PC-3 (cell line): ENCODE measurements around the gene VPS18. TPM values are rescaled to one million over a fixed set of nuclear protein-coding genes. Genes with fewer than 3 reads are reported as not detected.

Source experiments
- ATAC-seq: fragments of 200-7000 bp; cut with Tn5 transposase; 2 replicates; pipeline ENCODE4 v1.9.1; 2020; ENCODE audit warnings: mild to moderate bottlenecking, moderate library complexity
- BruUV-seq: library from RNA; stranded (reverse); fragments of 400-500 nt; replicated peaks from 2 replicates; lab custom pipeline; 2021; lab: Mats Ljungman, UMichigan
- CTCF ChIA-PET: fragments of 300-600 bp; sonication (Branson Sonifier 250); formaldehyde crosslinking; loops from one replicate; lab custom pipeline; 2022; ENCODE audit warnings: antibody characterized with exemption; lab: Charles Lee
- POLR2A ChIA-PET: fragments of 300-600 bp; sonication (Branson Sonifier 250); formaldehyde crosslinking; loops from one replicate; lab custom pipeline; 2022; ENCODE audit warnings: antibody characterized with exemption; ENCODE audit not compliant: unreplicated experiment; lab: Charles Lee
- DNase-seq: peaks from one replicate; pipeline ENCODE4 v3.0.0-alpha.2; 2015
- H2AFZ ChIP-seq: fragments of 300-600 bp; sonication (generic); 2 replicates; pipeline ENCODE4 v1.6.0; 2016; ENCODE audit warnings: antibody characterized with exemption, low read length
- H3F3A ChIP-seq: fragments of 300-600 bp; sonication (generic); one replicate; pipeline ENCODE4 v1.6.0; 2017; ENCODE audit warnings: antibody characterized with exemption, low read length, control low read depth, mild to moderate bottlenecking; ENCODE audit not compliant: unreplicated experiment
- H3K27ac ChIP-seq: fragments of 300-600 bp; sonication (generic); 2 replicates; pipeline ENCODE4 v1.5.1; 2016; ENCODE audit warnings: mild to moderate bottlenecking, low read length
- H3K27me3 ChIP-seq: fragments of 300-600 bp; sonication (generic); 2 replicates; pipeline ENCODE4 v1.6.1; 2016; ENCODE audit warnings: low read length, mixed read lengths
- H3K36me3 ChIP-seq: fragments of 300-600 bp; sonication (generic); 2 replicates; pipeline ENCODE4 v1.6.1; 2016; ENCODE audit warnings: low read depth, mixed run types, low read length, mixed read lengths
- H3K4me1 ChIP-seq: fragments of 300-600 bp; sonication (generic); 2 replicates; pipeline ENCODE4 v1.5.1; 2016; ENCODE audit warnings: low read length; ENCODE audit not compliant: insufficient read depth
- H3K4me2 ChIP-seq: fragments of 300-600 bp; sonication (generic); 2 replicates; pipeline ENCODE4 v1.6.0; 2016; ENCODE audit warnings: low read length
- H3K4me3 ChIP-seq: fragments of 300-600 bp; sonication (generic); 2 replicates; pipeline ENCODE4 v1.5.1; 2016; ENCODE audit warnings: mild to moderate bottlenecking, low read length, mixed read lengths
- H3K79me2 ChIP-seq: fragments of 300-600 bp; sonication (generic); 2 replicates; pipeline ENCODE4 v1.6.1; 2017; ENCODE audit warnings: low read length, mixed read lengths
- H3K9ac ChIP-seq: fragments of 300-600 bp; sonication (generic); 2 replicates; pipeline ENCODE4 v1.6.0; 2016; ENCODE audit warnings: mild to moderate bottlenecking, low read length
- H3K9me2 ChIP-seq: fragments of 300-600 bp; sonication (generic); replicated peaks from 2 replicates; pipeline ENCODE4 v1.6.1; 2016; ENCODE audit warnings: mixed run types, low read length, mixed read lengths
- H3K9me3 ChIP-seq: fragments of 300-600 bp; sonication (generic); 2 replicates; pipeline ENCODE4 v1.6.1; 2016; ENCODE audit warnings: low read length, mixed read lengths
- H4K20me1 ChIP-seq: fragments of 300-600 bp; sonication (generic); 2 replicates; pipeline ENCODE4 v1.6.1; 2016; ENCODE audit warnings: low read length, mixed read lengths
- CTCF ChIP-seq: fragments of 300-600 bp; sonication (generic); conservative IDR thresholded peaks from 2 replicates; pipeline ENCODE4 v1.5.1; 2017; ENCODE audit warnings: antibody characterized with exemption, low read depth, mild to moderate bottlenecking, low read length
- EZH2 ChIP-seq: fragments of 300-600 bp; sonication (generic); IDR thresholded peaks from one replicate; pipeline ENCODE4 v1.6.1; 2017; ENCODE audit warnings: antibody characterized with exemption, mild to moderate bottlenecking, low read length; ENCODE audit not compliant: unreplicated experiment
- EZH2phosphoT487 ChIP-seq: fragments of 300-600 bp; sonication (generic); IDR thresholded peaks from 2 replicates; pipeline ENCODE4 v1.6.1; 2018; ENCODE audit warnings: mild to moderate bottlenecking, antibody characterized with exemption, low read length, borderline replicate concordance
- intact Hi-C: fragments of 100-400 bp; cut with micrococcal nuclease; formaldehyde crosslinking; loops from 2 replicates; pipeline ENCODE4 v1.9.0; 2023
- total RNA-seq: library from RNA; depleted of rRNA; stranded (reverse); fragments of >200 nt; gene quantifications from 2 replicates; pipeline ENCODE4 v1.2.3, GENCODE V29; 2014

The VPS18 gene
- total RNA-seq, 1 experiment from 2014 or later = 37.6 TPM

- H3K9me2 ChIP-seq = no peaks in the 10 kb centered on the region
- no peak overlapping the region for H3K27ac ChIP-seq
- no peaks in the 10 kb centered on the region for H3F3A ChIP-seq
- no TSS peak for BruUV-seq
- no peak overlapping the region for H2AFZ ChIP-seq
- ATAC-seq (peak; percentile 34), DNase-seq (peak; percentile 79)
- no peak overlapping the region for H3K9ac ChIP-seq
- TF ChIP-seq EZH2phosphoT487 (no peak), EZH2 (no peak), CTCF (peak; percentile 76)
- H3K27me3 ChIP-seq = no peaks in the 10 kb centered on the region
- H3K36me3 ChIP-seq = no peaks in the 10 kb centered on the region
- no peaks in the 10 kb centered on the region for H3K9me3 ChIP-seq
- POLR2A ChIA-PET = no interaction called here
- no peaks in the 10 kb centered on the region for H3K79me2 ChIP-seq
- no peaks in the 10 kb centered on the region for H4K20me1 ChIP-seq
- no peak overlapping the region for H3K4me3 ChIP-seq
- no peak overlapping the region for H3K4me2 ChIP-seq
- intact Hi-C loops = loop anchor here (10.0 kb wide), 1 partner anchor 247 kb away; no protein-coding TSS in a partner anchor
- CTCF ChIA-PET = no interaction called here
- H3K4me1 ChIP-seq = peaks cover 43% of the 10 kb centered on the region
Observed at GRCh38 chr15:40937762-40938535, 43.7 kb downstream of the VPS18 start.

GRCh38 chr15:40938536-40938870 is 44.3 kb downstream of the VPS18 start:
- H3K4me3 ChIP-seq = no peak overlapping the region
- no peak overlapping the region for H3K27ac ChIP-seq
- no peaks in the 10 kb centered on the region for H4K20me1 ChIP-seq
- H3K27me3 ChIP-seq = no peaks in the 10 kb centered on the region
- DNase-seq (no peak), ATAC-seq (no peak)
- no peaks in the 10 kb centered on the region for H3K9me3 ChIP-seq
- TF ChIP-seq EZH2phosphoT487 = no peak
- TF ChIP-seq EZH2 = no peak
- no peak for TF ChIP-seq CTCF
- peaks cover 38% of the 10 kb centered on the region for H3K4me1 ChIP-seq
- H3K36me3 ChIP-seq = no peaks in the 10 kb centered on the region
- no peak overlapping the region for H2AFZ ChIP-seq
- H3K79me2 ChIP-seq = no peaks in the 10 kb centered on the region
- CTCF ChIA-PET = no interaction called here
- H3K9me2 ChIP-seq = no peaks in the 10 kb centered on the region
- H3K9ac ChIP-seq = no peak overlapping the region
- intact Hi-C loops = loop anchor here (10.0 kb wide), 1 partner anchor 246 kb away; no protein-coding TSS in a partner anchor
- H3K4me2 ChIP-seq = no peak overlapping the region
- H3F3A ChIP-seq = no peaks in the 10 kb centered on the region
- no TSS peak for BruUV-seq
- POLR2A ChIA-PET = no interaction called here

DNA sequence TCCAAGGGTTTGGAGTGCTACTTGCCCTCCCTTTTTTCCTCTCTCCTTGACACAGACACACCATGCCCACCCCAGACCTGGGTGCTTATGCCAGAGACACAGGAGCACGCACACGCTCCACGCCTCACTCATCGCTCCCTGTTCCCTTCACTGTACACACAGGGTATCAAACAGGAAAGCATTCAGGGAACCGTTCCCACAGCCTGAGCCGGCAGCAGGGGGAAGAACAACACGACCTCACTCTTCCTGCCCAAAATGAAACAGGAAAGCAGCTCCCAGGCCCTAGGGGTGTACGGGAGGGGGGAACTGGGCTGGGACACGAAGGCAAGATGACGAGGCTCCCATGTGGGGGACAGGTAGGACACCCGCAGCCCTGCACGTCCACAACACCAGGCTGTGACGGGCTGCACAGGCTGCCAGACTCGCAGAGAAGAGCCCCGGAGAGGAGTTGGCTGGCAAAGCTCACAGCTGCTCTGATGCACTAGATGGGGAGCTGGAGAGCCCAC is 46.1 kb downstream of the VPS18 start:
- Histone ChIP-seq H3K9me2 (no peaks in the 10 kb centered on the region), H3K9me3 (no peaks in the 10 kb centered on the region), H3K36me3 (no peaks in the 10 kb centered on the region), H3K4me1 (peaks cover 29% of the 10 kb centered on the region), H3F3A (no peaks in the 10 kb centered on the region), H3K4me3 (no peak overlapping the region), H3K9ac (no peak overlapping the region), H2AFZ (no peak overlapping the region), H3K79me2 (no peaks in the 10 kb centered on the region), H3K4me2 (no peak overlapping the region), H4K20me1 (no peaks in the 10 kb centered on the region), H3K27me3 (no peaks in the 10 kb centered on the region), H3K27ac (no peak overlapping the region)
- DNase-seq (no peak), ATAC-seq (no peak)
- TF ChIP-seq CTCF (no peak), EZH2 (no peak)
- CTCF ChIA-PET = interaction anchor here (2.2 kb wide), 1 partner anchor 34 kb away, joined by 22 read pairs; no protein-coding TSS in a partner anchor
- intact Hi-C loops = loop anchor here (5.0 kb wide), 1 partner anchor 33 kb away; no protein-coding TSS in a partner anchor
- BruUV-seq = no TSS peak
- POLR2A ChIA-PET = interaction anchor here (1.3 kb wide), 1 partner anchor 34 kb away, joined by 11 read pairs; no protein-coding TSS in a partner anchor
